Prostate gland (tissue), 2 donors: ENCODE measurements around the gene ESPN. TPM values are rescaled to one million over a fixed set of nuclear protein-coding genes. Genes with fewer than 3 reads are reported as not detected.

ENCODE experiments used
- DNase-seq: peaks from one replicate; pipeline ENCODE4 v3.0.0-alpha.2; 2019; ENCODE audit warnings: low spot score
- H3K27ac ChIP-seq, 2 donors: fragments of 200-600 bp; sonication (generic); 2 replicates each; pipeline ENCODE4 v1.5.1; 2017 to 2019
- H3K27me3 ChIP-seq: fragments of 200-600 bp; sonication (generic); replicated peaks from 2 replicates; pipeline ENCODE4 v1.5.1; 2019; ENCODE audit not compliant: insufficient read depth
- H3K36me3 ChIP-seq, 2 donors: fragments of 200-600 bp; sonication (generic); 1 replicate in 1 of 2; 2 replicates in 1 of 2; pipeline versions ENCODE4 v1.5.1 to v1.8.1; 2017 to 2019
- H3K4me1 ChIP-seq: fragments of 200-600 bp; sonication (generic); replicated peaks from 2 replicates; pipeline ENCODE4 v1.5.1; 2019
- H3K4me3 ChIP-seq, 2 donors: fragments of 200-600 bp; sonication (generic); 2 replicates each; pipeline ENCODE4 v1.5.1; 2017 to 2019
- H3K9me3 ChIP-seq: fragments of 200-600 bp; sonication (generic); 2 replicates; pipeline ENCODE4 v1.5.1; 2017
- CTCF ChIP-seq, 4 experiments: fragments of 200-600 bp in 2 of 4; fragments of 450-650 bp in 2 of 4; sonication (generic) in 2 of 4; IDR thresholded peaks; 1 replicate in 3 of 4; 2 replicates in 1 of 4; pipeline ENCODE4 v1.5.1; 2016 to 2019; ENCODE audit warnings: antibody characterized with exemption in 4 of 4, mild to moderate bottlenecking in 2 of 4, moderate library complexity in 2 of 4
- POLR2A ChIP-seq: fragments of 450-650 bp; IDR thresholded peaks from one replicate; pipeline ENCODE4 v1.6.1; 2016; ENCODE audit warnings: antibody characterized with exemption, mild to moderate bottlenecking
- POLR2AphosphoS5 ChIP-seq: sonication (generic); formaldehyde crosslinking; IDR thresholded peaks from one replicate; pipeline ENCODE4 v1.6.1; 2017; ENCODE audit warnings: antibody characterized with exemption
- WGBS: methylation state at CpG from one replicate; pipeline ENCODE4 v1.1.5; 2018; 5-methylcytosine and 5-hydroxymethylcytosine counted together
- intact Hi-C: fragments of 100-400 bp; cut with DNase I; formaldehyde crosslinking; loops from one replicate; pipeline ENCODE4 v1.14.2; 2022
- total RNA-seq, 2 donors: library from RNA; depleted of rRNA; stranded (reverse); fragments of >200 nt; gene quantifications; one replicate each; pipeline ENCODE4 v1.1.0, GENCODE V29; 2016

The ESPN gene
- total RNA-seq, 2 donors from 2014 or later, result 19.7 to 257 TPM

GRCh38 chr1:6471970-6472368 lies 47.4 kb downstream of the ESPN start:
- no peak overlapping the region for H3K27ac ChIP-seq
- WGBS, result 64% methylated on average over 7 of the region's 7 CpGs
- intact Hi-C loops, result no loop called here
- no peaks in the 10 kb centered on the region for H3K4me1 ChIP-seq
- no peaks in the 10 kb centered on the region for H3K36me3 ChIP-seq
- TF ChIP-seq POLR2A, result no peak
- peak; percentile 30 for TF ChIP-seq POLR2AphosphoS5
- H3K4me3 ChIP-seq, result no peak overlapping the region
- H3K9me3 ChIP-seq, result no peaks in the 10 kb centered on the region
- peak; percentile 35 for DNase-seq
- no peaks in the 10 kb centered on the region for H3K27me3 ChIP-seq

GRCh38 chr1:6472391-6472790 lies 47.8 kb downstream of the ESPN start:
- TF ChIP-seq POLR2AphosphoS5, result no peak
- TF ChIP-seq POLR2A, result no peak
- no peaks in the 10 kb centered on the region for H3K27me3 ChIP-seq
- no peak for DNase-seq
- H3K4me1 ChIP-seq, result no peaks in the 10 kb centered on the region
- H3K36me3 ChIP-seq, result no peaks in the 10 kb centered on the region
- H3K9me3 ChIP-seq, result no peaks in the 10 kb centered on the region
- no peak overlapping the region for H3K27ac ChIP-seq
- WGBS, result 80% methylated on average over 10 of the region's 10 CpGs
- no peak overlapping the region for H3K4me3 ChIP-seq
- intact Hi-C loops, result no loop called here

GRCh38 chr1:6473156-6473555 lies 48.6 kb downstream of the ESPN start:
- no peaks in the 10 kb centered on the region for H3K36me3 ChIP-seq
- no peak overlapping the region for H3K27ac ChIP-seq
- no peak overlapping the region for H3K4me3 ChIP-seq
- no peak for DNase-seq
- WGBS, result 94% methylated on average over 5 of the region's 18 CpGs
- H3K9me3 ChIP-seq, result no peaks in the 10 kb centered on the region
- intact Hi-C loops, result no loop called here
- no peaks in the 10 kb centered on the region for H3K27me3 ChIP-seq
- H3K4me1 ChIP-seq, result no peaks in the 10 kb centered on the region
- TF ChIP-seq POLR2AphosphoS5, result no peak
- TF ChIP-seq CTCF (IDR thresholded peaks at IDR 0.05), result no peak
- TF ChIP-seq POLR2A, result no peak

- WGBS, result 81% methylated on average over 33 of the region's 33 CpGs
- intact Hi-C loops, result no loop called here
- no peaks in the 10 kb centered on the region for H3K4me1 ChIP-seq
- no peak overlapping the region for H3K27ac ChIP-seq
- TF ChIP-seq CTCF (IDR thresholded peaks at IDR 0.05), result no peak
- TF ChIP-seq POLR2A, result no peak
- TF ChIP-seq POLR2AphosphoS5, result no peak
- H3K9me3 ChIP-seq, result no peaks in the 10 kb centered on the region
- no peak overlapping the region for H3K4me3 ChIP-seq
- no peaks in the 10 kb centered on the region for H3K27me3 ChIP-seq
- DNase-seq, result no peak
- H3K36me3 ChIP-seq, result no peaks in the 10 kb centered on the region
Observed at GRCh38 chr1:6473974-6474814, 49.6 kb downstream of the ESPN start.

- intact Hi-C loops, result no loop called here
- TF ChIP-seq POLR2A (no peak), CTCF (IDR thresholded peaks at IDR 0.05) (no peak), POLR2AphosphoS5 (no peak)
- WGBS, result 83% methylated on average over 13 of the region's 13 CpGs
Observed at GRCh38 chr1:6474815-6475282, 50.3 kb downstream of the ESPN start.

More at GRCh38 chr1:6474815-6475282, 50.3 kb downstream of the ESPN start:
- no peak for DNase-seq
- Histone ChIP-seq H3K36me3 (no peaks in the 10 kb centered on the region), H3K27ac (no peak overlapping the region), H3K4me3 (no peak overlapping the region), H3K27me3 (no peaks in the 10 kb centered on the region), H3K4me1 (no peaks in the 10 kb centered on the region), H3K9me3 (no peaks in the 10 kb centered on the region)
